Mesothelial cell of epicardium (in vitro differentiated cells): Measurements from ENCODE around the gene SPOCK1. TPM values are rescaled to one million over a fixed set of nuclear protein-coding genes. Genes with fewer than 3 reads are reported as not detected.

Experiments
- DNase-seq, 2 experiments: peaks; one replicate each; pipeline ENCODE4 v3.0.0; 2021; ENCODE audit warnings: low spot score in 2 of 2; ENCODE audit not compliant: unreplicated experiment in 2 of 2
- H3K27ac Mint-ChIP-seq: 2 replicates; pipeline ENCODE4 v1.8.0; 2021; ENCODE audit warnings: mixed read lengths
- H3K27me3 Mint-ChIP-seq: 2 replicates; pipeline ENCODE4 v1.8.0; 2021; ENCODE audit warnings: low read depth, mixed read lengths
- H3K36me3 Mint-ChIP-seq: 2 replicates; pipeline ENCODE4 v1.8.0; 2021; ENCODE audit warnings: mixed read lengths
- H3K4me1 Mint-ChIP-seq: 2 replicates; pipeline ENCODE4 v1.8.0; 2021; ENCODE audit warnings: mixed read lengths
- H3K4me3 Mint-ChIP-seq: 2 replicates; pipeline ENCODE4 v1.8.0; 2021; ENCODE audit warnings: mild to moderate bottlenecking, moderate library complexity, mixed read lengths
- H3K9me3 Mint-ChIP-seq: 2 replicates; pipeline ENCODE4 v1.8.0; 2021; ENCODE audit warnings: mixed read lengths
- total RNA-seq: library from RNA; stranded (reverse); gene quantifications from 3 replicates; pipeline ENCODE4 v1.2.1, GENCODE V29; 2021
- TF ChIP-seq, protein P1 (sequence below): fragments of 200-600 bp; sonication (generic); IDR thresholded peaks from one replicate; pipeline ENCODE4 v1.5.0; 2021; ENCODE audit warnings: antibody characterized with exemption; ENCODE audit not compliant: unreplicated experiment

SPOCK1 gene
- total RNA-seq, 1 donor from 2014 or later = 6.6 TPM

DNA sequence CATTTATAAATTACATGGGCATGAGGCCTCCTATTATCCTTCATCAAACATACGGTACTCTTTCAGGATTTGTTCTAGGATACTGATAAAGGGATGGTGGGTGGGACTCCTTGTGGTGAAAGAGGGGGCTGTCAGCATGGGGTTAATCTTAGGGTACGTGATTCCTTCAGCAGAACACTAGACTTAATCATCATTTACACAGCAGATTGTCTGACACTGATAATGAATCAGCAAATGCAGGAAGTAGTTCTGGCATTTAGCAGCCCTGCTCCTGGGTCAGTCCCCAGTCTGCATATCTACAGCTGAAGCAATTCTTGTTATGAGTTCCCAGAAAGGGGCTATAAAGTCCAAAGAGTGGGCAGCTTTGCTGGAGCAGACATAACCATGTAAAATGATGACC lies 384.6 kb downstream of the SPOCK1 start:
- TF ChIP-seq, protein P1, sequence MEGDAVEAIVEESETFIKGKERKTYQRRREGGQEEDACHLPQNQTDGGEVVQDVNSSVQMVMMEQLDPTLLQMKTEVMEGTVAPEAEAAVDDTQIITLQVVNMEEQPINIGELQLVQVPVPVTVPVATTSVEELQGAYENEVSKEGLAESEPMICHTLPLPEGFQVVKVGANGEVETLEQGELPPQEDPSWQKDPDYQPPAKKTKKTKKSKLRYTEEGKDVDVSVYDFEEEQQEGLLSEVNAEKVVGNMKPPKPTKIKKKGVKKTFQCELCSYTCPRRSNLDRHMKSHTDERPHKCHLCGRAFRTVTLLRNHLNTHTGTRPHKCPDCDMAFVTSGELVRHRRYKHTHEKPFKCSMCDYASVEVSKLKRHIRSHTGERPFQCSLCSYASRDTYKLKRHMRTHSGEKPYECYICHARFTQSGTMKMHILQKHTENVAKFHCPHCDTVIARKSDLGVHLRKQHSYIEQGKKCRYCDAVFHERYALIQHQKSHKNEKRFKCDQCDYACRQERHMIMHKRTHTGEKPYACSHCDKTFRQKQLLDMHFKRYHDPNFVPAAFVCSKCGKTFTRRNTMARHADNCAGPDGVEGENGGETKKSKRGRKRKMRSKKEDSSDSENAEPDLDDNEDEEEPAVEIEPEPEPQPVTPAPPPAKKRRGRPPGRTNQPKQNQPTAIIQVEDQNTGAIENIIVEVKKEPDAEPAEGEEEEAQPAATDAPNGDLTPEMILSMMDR = no peak
- peaks cover 4% of the 10 kb centered on the region for H3K27me3 Mint-ChIP-seq
- H3K4me1 Mint-ChIP-seq = peaks cover 15% of the 10 kb centered on the region
- DNase-seq = no peak
- no peaks in the 10 kb centered on the region for H3K36me3 Mint-ChIP-seq
- H3K4me3 Mint-ChIP-seq = no peak overlapping the region
- no peak overlapping the region for H3K27ac Mint-ChIP-seq
- H3K9me3 Mint-ChIP-seq = no peaks in the 10 kb centered on the region

DNA sequence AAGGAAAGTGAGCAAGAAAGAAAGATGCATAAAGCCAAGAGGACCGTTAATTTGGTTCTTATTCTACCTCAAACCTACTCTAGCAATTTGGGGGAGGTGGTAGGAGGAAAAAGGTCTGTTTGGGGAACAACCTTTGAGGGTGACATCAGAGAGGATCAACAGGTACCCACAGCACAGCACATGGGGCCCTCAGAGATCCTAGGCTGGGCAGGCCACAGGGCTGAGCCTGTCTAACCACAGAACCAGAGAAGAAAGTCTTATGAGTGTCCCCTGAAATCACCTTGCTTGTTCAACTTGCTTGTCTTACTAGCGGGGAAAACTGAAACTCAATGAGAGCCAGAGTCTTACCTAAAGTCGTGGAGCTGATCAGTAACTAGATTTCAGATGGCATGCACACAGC lies 385.2 kb downstream of the SPOCK1 start:
- Mint-ChIP-seq H3K9me3 (no peaks in the 10 kb centered on the region), H3K4me1 (peaks cover 15% of the 10 kb centered on the region)

DNA sequence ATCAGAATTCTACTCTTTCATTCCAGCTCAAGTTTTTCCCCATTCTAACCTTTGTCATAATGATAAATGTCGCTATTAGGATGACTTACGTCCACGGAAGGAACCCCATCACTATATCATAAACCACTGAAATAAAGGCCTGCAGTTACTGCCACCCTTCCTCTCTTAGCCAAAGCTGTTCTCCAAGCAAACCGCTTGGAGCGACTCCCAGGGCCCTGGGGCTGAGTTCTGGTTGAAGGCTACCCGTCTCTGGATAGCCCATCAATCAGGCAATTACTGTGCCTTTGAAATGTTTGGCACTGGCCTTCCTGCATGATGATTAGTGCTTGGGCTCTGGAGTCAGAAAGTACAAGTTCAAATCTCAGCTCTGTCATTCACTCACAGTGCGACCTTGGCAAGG lies 386.0 kb downstream of the SPOCK1 start:
- no peak for DNase-seq
- Mint-ChIP-seq H3K36me3 (no peaks in the 10 kb centered on the region), H3K27ac (no peak overlapping the region), H3K4me1 (peaks cover 15% of the 10 kb centered on the region), H3K4me3 (no peak overlapping the region), H3K27me3 (peaks cover 6% of the 10 kb centered on the region), H3K9me3 (no peaks in the 10 kb centered on the region)
- TF ChIP-seq, protein P1 = no peak

More for the DNA sequence above, 385.2 kb downstream of the SPOCK1 start:
- TF ChIP-seq, protein P1 = no peak
- H3K27me3 Mint-ChIP-seq = peaks cover 6% of the 10 kb centered on the region
- DNase-seq = no peak
- H3K36me3 Mint-ChIP-seq = no peaks in the 10 kb centered on the region
- H3K4me3 Mint-ChIP-seq = no peak overlapping the region
- no peak overlapping the region for H3K27ac Mint-ChIP-seq

DNA sequence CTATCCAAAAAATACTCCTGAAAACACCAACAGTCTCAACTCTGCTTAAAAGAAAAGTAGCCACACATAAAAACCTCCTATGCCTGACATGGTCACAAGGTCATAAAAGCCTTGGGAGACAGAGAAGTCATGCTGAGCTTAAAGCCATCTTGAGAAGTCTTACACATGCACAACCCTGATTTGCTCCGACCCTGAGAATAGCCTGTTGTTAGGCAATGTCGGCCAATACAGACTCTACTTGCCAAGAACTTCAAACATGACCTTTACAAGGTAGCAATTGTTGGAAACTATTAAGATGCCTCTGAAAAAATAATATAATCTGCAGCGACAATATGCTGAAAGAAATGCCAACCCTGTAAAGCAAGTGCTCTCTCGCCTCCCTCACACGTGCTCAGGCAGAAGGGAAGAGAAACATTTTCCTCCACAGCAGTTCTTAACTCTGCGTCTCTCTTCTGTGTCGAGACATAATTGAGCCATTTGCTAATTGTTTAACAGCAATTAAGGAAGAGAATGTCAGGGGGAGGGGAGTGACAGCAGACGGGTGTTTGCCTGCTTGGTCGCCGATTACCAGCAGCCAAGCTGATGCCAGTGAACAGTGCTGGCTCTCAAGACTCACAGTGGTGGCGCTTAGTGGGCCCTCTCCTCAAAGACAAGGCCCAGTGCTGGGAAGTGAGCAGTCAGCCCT lies 393.6 kb downstream of the SPOCK1 start:
- peaks cover 18% of the 10 kb centered on the region for H3K27me3 Mint-ChIP-seq
- TF ChIP-seq, protein P1 = no peak
- H3K9me3 Mint-ChIP-seq = peaks cover 3% of the 10 kb centered on the region
- H3K36me3 Mint-ChIP-seq = no peaks in the 10 kb centered on the region
- no peak for DNase-seq
- H3K4me3 Mint-ChIP-seq = no peak overlapping the region
- no peak overlapping the region for H3K27ac Mint-ChIP-seq
- peaks cover 4% of the 10 kb centered on the region for H3K4me1 Mint-ChIP-seq

DNA sequence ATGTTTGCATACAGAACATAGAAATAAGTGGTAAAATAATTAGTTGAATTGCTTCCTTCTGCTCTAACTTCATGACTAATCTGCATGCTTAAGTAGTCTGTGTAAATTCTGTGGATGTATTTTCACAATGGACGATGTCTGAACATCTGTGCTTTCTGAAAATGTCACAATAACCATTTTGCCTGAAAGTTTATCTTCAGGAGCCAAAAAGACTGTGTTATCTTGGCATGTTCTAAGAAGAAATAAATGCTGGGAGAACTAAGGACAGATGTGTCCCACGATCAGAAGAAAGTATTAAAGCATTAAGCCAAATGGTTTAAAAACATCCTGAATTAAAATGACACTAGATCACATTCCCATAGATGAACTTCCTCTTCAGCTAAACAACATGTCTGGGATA lies 397.6 kb downstream of the SPOCK1 start:
- peaks cover 3% of the 10 kb centered on the region for H3K9me3 Mint-ChIP-seq
- H3K27ac Mint-ChIP-seq = no peak overlapping the region
- H3K4me3 Mint-ChIP-seq = no peak overlapping the region
- H3K27me3 Mint-ChIP-seq = peaks cover 23% of the 10 kb centered on the region
- no peak for DNase-seq
- no peaks in the 10 kb centered on the region for H3K36me3 Mint-ChIP-seq
- TF ChIP-seq, protein P1 = no peak
- peaks cover 4% of the 10 kb centered on the region for H3K4me1 Mint-ChIP-seq

DNA sequence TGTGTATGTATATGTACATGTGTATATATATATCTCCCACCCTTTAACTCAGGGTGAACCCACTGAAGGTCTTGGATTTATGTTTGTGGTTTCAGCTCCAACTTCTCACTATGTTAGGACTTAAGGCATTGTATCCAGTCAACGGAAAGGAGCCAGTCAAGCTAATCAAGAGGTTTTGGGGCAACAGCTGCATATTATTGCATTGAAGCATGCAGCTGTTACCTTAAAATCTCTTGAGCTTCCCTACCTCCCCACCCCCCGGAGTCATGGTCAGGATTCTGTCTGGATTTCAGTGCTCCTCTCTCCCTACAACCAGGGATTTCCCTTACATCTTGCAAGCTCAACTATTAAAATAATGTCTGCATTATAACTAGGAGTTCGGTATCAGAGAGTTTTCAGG lies 399.5 kb downstream of the SPOCK1 start:
- Mint-ChIP-seq H3K9me3 (no peaks in the 10 kb centered on the region), H3K4me3 (no peak overlapping the region), H3K36me3 (no peaks in the 10 kb centered on the region), H3K27me3 (peaks cover 17% of the 10 kb centered on the region), H3K4me1 (peaks cover 4% of the 10 kb centered on the region), H3K27ac (no peak overlapping the region)
- TF ChIP-seq, protein P1 = no peak
- DNase-seq = no peak
